ENCODE measurements around the gene MOGAT1. TPM values are rescaled to one million over a fixed set of nuclear protein-coding genes. Genes with fewer than 3 reads are reported as not detected.
"Not testable (repeated sequence)": the region's sequence is repeated elsewhere in the genome, so short reads cannot be mapped to it uniquely, and the experiment has no call there.

MOGAT1 gene
- polyA plus RNA-seq, 3 donors: 0.11 TPM; not detected in 2

DNA sequence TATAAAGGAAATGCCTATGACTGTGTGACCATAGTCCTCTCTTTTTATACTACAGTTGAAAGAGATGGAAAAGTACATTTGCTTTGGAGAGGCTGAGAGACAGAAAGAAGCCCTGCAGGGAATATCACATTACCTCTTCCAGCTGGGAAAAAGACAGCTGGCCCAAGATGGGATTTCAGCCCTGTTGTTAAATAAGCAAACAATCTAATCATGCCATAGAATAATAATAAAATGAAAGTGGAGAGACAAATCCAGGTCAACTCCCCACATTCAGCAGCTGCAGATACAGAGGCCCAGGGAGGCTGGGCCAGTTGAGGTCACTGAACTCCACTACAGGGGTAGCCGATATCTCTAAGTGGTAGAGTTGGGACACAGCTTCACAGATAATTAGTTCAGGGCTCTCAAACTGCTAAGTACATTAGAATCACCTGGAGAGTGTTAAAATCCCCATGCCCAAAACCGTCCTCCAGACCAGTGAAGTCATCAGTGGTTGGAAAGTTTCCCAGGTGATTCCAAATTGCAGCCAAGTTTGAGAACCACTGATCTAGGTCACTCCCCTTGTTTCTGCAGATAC, 81.9 kb downstream of the MOGAT1 start:
- intact Hi-C loops (cut with micrococcal nuclease): no loop called here
- no peak overlapping the region for H3K4me3 ChIP-seq (replicated peaks in 1 of 3; ENCODE audit: low read depth in 2 of 3, low read length in 3 of 3)
- DNase-seq: no peak

DNA sequence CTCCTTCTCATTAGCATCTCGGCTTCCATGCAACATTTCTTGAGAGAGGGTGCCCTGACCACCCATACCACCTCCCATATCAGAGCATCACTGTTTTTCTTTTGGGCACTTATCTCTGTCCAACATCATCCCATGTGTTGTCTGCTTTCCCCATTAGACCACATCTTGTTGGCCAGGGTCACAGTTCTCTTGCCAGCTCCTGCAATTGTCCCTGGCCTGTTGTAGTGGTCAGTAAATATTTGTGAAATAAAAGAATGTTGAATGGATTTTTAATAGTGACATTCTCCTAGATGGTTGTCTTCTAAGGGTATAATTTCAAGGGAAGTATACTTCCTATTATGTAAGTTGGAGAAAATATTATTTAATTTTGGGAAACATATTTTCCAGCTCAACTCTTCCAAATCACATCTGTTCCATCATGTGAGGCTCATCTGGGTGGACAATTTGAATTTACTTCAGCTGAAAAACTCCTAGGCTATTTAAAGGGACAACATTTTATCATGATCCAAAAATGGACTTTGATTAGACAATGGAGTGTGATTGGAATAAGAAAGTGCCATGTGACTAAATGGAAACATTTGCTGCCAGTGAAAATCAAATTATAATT, 83.0 kb downstream of the MOGAT1 start:
- Mint-ChIP-seq H3K4me3 (no peak overlapping the region), H3K9me3 (peaks cover 1 to 22% (median 8%) of the 10 kb centered on the region in 7 donors), H3K36me3 (no peaks in the 10 kb centered on the region), H3K4me1 (peaks cover 8% of the 10 kb centered on the region), H3K27me3 (ENCODE audit: low read depth in 3 of 3) (peaks cover 0 to 2% (median 1%) of the 10 kb centered on the region in 3 donors), H3K27ac (no peak overlapping the region)
- Histone ChIP-seq H2AFZ (ENCODE audit: insufficient read depth, low read depth, low read length, poor library complexity, severe bottlenecking) (no peak overlapping the region), H3K4me2 (replicated peaks; ENCODE audit: extremely low read depth, low read length, poor library complexity, severe bottlenecking) (no peak overlapping the region), H3K27ac (ENCODE audit: low read depth in 1 of 2, low read length in 2 of 2) (no peak overlapping the region), H3K9ac (ENCODE audit: insufficient read depth, low read length, poor library complexity, severe bottlenecking) (no peak overlapping the region), H3K4me1 (ENCODE audit: control insufficient read depth in 1 of 2, insufficient read depth in 2 of 2, low read length in 2 of 2) (peaks cover 0 to 10% of the 10 kb centered on the region in 2 donors), H3K27me3 (ENCODE audit: control insufficient read depth in 2 of 2, insufficient read depth in 2 of 2, low read length in 2 of 2) (no peaks in the 10 kb centered on the region), H3K36me3 (replicated peaks in 1 of 2; ENCODE audit: control insufficient read depth in 1 of 2, insufficient read depth in 2 of 2, low read length in 2 of 2) (no peaks in the 10 kb centered on the region), H4K20me1 (ENCODE audit: insufficient read depth, low read length) (no peaks in the 10 kb centered on the region), H3K4me3 (replicated peaks in 1 of 3; ENCODE audit: low read depth in 2 of 3, low read length in 3 of 3) (no peak overlapping the region), H3K79me2 (ENCODE audit: insufficient read depth, low read length) (no peaks in the 10 kb centered on the region), H3K9me3 (replicated peaks in 1 of 2; ENCODE audit: control insufficient read depth in 1 of 2, insufficient read depth in 1 of 2, low read length in 2 of 2) (peaks cover 6 to 7% of the 10 kb centered on the region in 2 donors)
- TF ChIP-seq, protein P1, sequence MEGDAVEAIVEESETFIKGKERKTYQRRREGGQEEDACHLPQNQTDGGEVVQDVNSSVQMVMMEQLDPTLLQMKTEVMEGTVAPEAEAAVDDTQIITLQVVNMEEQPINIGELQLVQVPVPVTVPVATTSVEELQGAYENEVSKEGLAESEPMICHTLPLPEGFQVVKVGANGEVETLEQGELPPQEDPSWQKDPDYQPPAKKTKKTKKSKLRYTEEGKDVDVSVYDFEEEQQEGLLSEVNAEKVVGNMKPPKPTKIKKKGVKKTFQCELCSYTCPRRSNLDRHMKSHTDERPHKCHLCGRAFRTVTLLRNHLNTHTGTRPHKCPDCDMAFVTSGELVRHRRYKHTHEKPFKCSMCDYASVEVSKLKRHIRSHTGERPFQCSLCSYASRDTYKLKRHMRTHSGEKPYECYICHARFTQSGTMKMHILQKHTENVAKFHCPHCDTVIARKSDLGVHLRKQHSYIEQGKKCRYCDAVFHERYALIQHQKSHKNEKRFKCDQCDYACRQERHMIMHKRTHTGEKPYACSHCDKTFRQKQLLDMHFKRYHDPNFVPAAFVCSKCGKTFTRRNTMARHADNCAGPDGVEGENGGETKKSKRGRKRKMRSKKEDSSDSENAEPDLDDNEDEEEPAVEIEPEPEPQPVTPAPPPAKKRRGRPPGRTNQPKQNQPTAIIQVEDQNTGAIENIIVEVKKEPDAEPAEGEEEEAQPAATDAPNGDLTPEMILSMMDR (IDR thresholded peaks at IDR 0.05): no peak
- 92% methylated on average over 1 of the region's 1 CpG for WGBS (ENCODE audit: insufficient coverage)
- no peak for DNase-seq
- intact Hi-C loops (cut with micrococcal nuclease): no loop called here

More for the DNA sequence above, 81.9 kb downstream of the MOGAT1 start:
- TF ChIP-seq, protein P1 (IDR thresholded peaks at IDR 0.05): no peak
- H3K4me3 Mint-ChIP-seq: no peak overlapping the region
- H3K4me1 ChIP-seq (ENCODE audit: control insufficient read depth in 1 of 2, insufficient read depth in 2 of 2, low read length in 2 of 2): peaks cover 0 to 10% of the 10 kb centered on the region in 2 donors
- peaks cover 0 to 2% (median 1%) of the 10 kb centered on the region in 3 donors for H3K27me3 Mint-ChIP-seq (ENCODE audit: low read depth in 3 of 3)
- no peaks in the 10 kb centered on the region for H4K20me1 ChIP-seq (ENCODE audit: insufficient read depth, low read length)
- 100% methylated on average over 1 of the region's 2 CpGs for WGBS (ENCODE audit: insufficient coverage)
- no peaks in the 10 kb centered on the region for H3K27me3 ChIP-seq (ENCODE audit: control insufficient read depth in 2 of 2, insufficient read depth in 2 of 2, low read length in 2 of 2)
- no peak overlapping the region for H3K9ac ChIP-seq (ENCODE audit: insufficient read depth, low read length, poor library complexity, severe bottlenecking)
- H3K9me3 ChIP-seq (replicated peaks in 1 of 2; ENCODE audit: control insufficient read depth in 1 of 2, insufficient read depth in 1 of 2, low read length in 2 of 2): no peaks in the 10 kb centered on the region
- no peaks in the 10 kb centered on the region for H3K36me3 ChIP-seq (replicated peaks in 1 of 2; ENCODE audit: control insufficient read depth in 1 of 2, insufficient read depth in 2 of 2, low read length in 2 of 2)
- H3K27ac ChIP-seq (ENCODE audit: low read depth in 1 of 2, low read length in 2 of 2): no peak overlapping the region
- H2AFZ ChIP-seq (ENCODE audit: insufficient read depth, low read depth, low read length, poor library complexity, severe bottlenecking): no peak overlapping the region
- no peaks in the 10 kb centered on the region for H3K79me2 ChIP-seq (ENCODE audit: insufficient read depth, low read length)
- H3K36me3 Mint-ChIP-seq: no peaks in the 10 kb centered on the region
- H3K4me2 ChIP-seq (replicated peaks; ENCODE audit: extremely low read depth, low read length, poor library complexity, severe bottlenecking): no peak overlapping the region
- no peak overlapping the region for H3K27ac Mint-ChIP-seq
- H3K4me1 Mint-ChIP-seq: peaks cover 8% of the 10 kb centered on the region
- H3K9me3 Mint-ChIP-seq: peaks cover 0 to 12% (median 1%) of the 10 kb centered on the region in 7 donors

DNA sequence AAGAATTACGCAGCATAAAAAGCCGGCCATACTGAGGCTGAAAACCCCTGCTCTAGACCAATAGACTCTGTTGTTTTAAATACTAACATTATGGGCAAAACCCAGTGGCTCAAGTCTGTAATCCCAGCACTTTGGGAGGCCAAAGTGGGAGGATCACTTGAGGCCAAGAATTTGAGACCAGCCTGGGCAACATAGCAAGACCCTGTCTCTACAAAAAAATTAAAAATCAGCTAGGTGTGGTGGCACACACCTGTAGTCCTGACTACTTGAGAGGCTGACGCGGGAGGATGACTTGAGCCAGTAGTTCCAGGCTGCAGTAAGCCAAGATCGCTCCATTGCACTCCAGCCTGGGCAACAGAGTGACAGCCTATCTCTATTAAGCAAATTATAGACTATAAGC, 84.1 kb downstream of the MOGAT1 start:
- DNase-seq; H3K27ac ChIP-seq (ENCODE audit: low read depth in 1 of 2, low read length in 2 of 2); H3K4me3 Mint-ChIP-seq; H3K36me3 Mint-ChIP-seq; H3K9ac ChIP-seq (ENCODE audit: insufficient read depth, low read length, poor library complexity, severe bottlenecking); H3K79me2 ChIP-seq (ENCODE audit: insufficient read depth, low read length); H3K36me3 ChIP-seq (replicated peaks in 1 of 2; ENCODE audit: control insufficient read depth in 1 of 2, insufficient read depth in 2 of 2, low read length in 2 of 2); intact Hi-C loops (cut with micrococcal nuclease); H3K4me1 ChIP-seq (ENCODE audit: control insufficient read depth in 1 of 2, insufficient read depth in 2 of 2, low read length in 2 of 2); H4K20me1 ChIP-seq (ENCODE audit: insufficient read depth, low read length); H3K27ac Mint-ChIP-seq; H3K27me3 ChIP-seq (ENCODE audit: control insufficient read depth in 2 of 2, insufficient read depth in 2 of 2, low read length in 2 of 2); H3K4me2 ChIP-seq (replicated peaks; ENCODE audit: extremely low read depth, low read length, poor library complexity, severe bottlenecking); H2AFZ ChIP-seq (ENCODE audit: insufficient read depth, low read depth, low read length, poor library complexity, severe bottlenecking); H3K4me1 Mint-ChIP-seq; H3K9me3 ChIP-seq (replicated peaks in 1 of 2; ENCODE audit: control insufficient read depth in 1 of 2, insufficient read depth in 1 of 2, low read length in 2 of 2); H3K27me3 Mint-ChIP-seq (ENCODE audit: low read depth in 3 of 3); H3K4me3 ChIP-seq (replicated peaks in 1 of 3; ENCODE audit: low read depth in 2 of 3, low read length in 3 of 3): not testable (repeated sequence)
- WGBS (ENCODE audit: insufficient coverage): 64% methylated on average over 2 of the region's 5 CpGs
- peaks cover 0 to 27% (median 8%) of the 10 kb centered on the region in 7 donors for H3K9me3 Mint-ChIP-seq
